HepG2 (cell line): ENCODE data around the gene COA5. TPM values are rescaled to one million over a fixed set of nuclear protein-coding genes. Genes with fewer than 3 reads are reported as not detected.

Experiments used
- ATF5 ChIP-seq: sonication (generic); formaldehyde crosslinking; IDR thresholded peaks from 2 replicates; pipeline ENCODE4 v1.4.0; 2020; ENCODE audit warnings: mild to moderate bottlenecking, low read depth, missing genetic modification reagents
- BCL6 ChIP-seq: IDR thresholded peaks from 2 replicates; pipeline ENCODE4 v1.6.1; 2016; ENCODE audit warnings: missing genetic modification reagents, missing compliant biosample characterization
- KLF12 ChIP-seq: sonication (generic); formaldehyde crosslinking; IDR thresholded peaks from 2 replicates; pipeline ENCODE4 v1.4.0; 2020; ENCODE audit warnings: missing genetic modification reagents, borderline replicate concordance
- PHF5A ChIP-seq: IDR thresholded peaks from one replicate; pipeline ENCODE4 v1.6.1; 2018; ENCODE audit warnings: low read depth, missing genetic modification reagents; ENCODE audit not compliant: unreplicated experiment
- RORA ChIP-seq: sonication (generic); formaldehyde crosslinking; IDR thresholded peaks from 2 replicates; pipeline ENCODE4 v1.5.0; 2020; ENCODE audit warnings: mild to moderate bottlenecking, missing genetic modification reagents, moderate library complexity
- SP4 ChIP-seq: sonication (generic); formaldehyde crosslinking; IDR thresholded peaks from 2 replicates; pipeline ENCODE4 v1.8.1; 2023; ENCODE audit warnings: mild to moderate bottlenecking, missing genetic modification reagents
- USF2 ChIP-seq, 2 experiments: sonication (generic) in 1 of 2; formaldehyde crosslinking in 1 of 2; IDR thresholded peaks; 2 replicates each; pipeline versions ENCODE4 v1.5.1 to v1.6.1; 2011 to 2020; ENCODE audit warnings: borderline replicate concordance in 1 of 2, low read depth in 1 of 2, low read length in 1 of 2, mild to moderate bottlenecking in 1 of 2, missing genetic modification reagents in 1 of 2, moderate library complexity in 1 of 2
- ZBTB38 ChIP-seq: sonication (generic); formaldehyde crosslinking; IDR thresholded peaks from 2 replicates; pipeline ENCODE4 v1.5.1; 2020; ENCODE audit warnings: mild to moderate bottlenecking, missing genetic modification reagents
- ZMYM2 ChIP-seq: sonication (generic); formaldehyde crosslinking; IDR thresholded peaks from 2 replicates; pipeline ENCODE4 v1.8.0; 2022; ENCODE audit warnings: mild to moderate bottlenecking, missing genetic modification reagents
- ZNF451 ChIP-seq: sonication (generic); formaldehyde crosslinking; IDR thresholded peaks from 2 replicates; pipeline ENCODE4 v1.5.0; 2020; ENCODE audit warnings: mild to moderate bottlenecking, missing genetic modification reagents
- polyA plus RNA-seq, 8 experiments: library from polyadenylated mRNA; depleted of rRNA in 3 of 8; stranded (reverse) in 7 of 8; unstranded in 1 of 8; fragments of >200 nt; fragmentation: Illumina TruSeq in 4 of 8; extraction: Trizol in 4 of 8; gene quantifications; 2 replicates each; pipeline versions ENCODE4 v1.2.1 to v1.2.3, GENCODE V29; 2011 to 2016; ENCODE audit warnings: low read depth in 4 of 8, missing spikeins in 1 of 8, mixed read lengths in 1 of 8; ENCODE audit not compliant: insufficient read depth in 1 of 8
- total RNA-seq, 5 experiments: library from RNA; depleted of rRNA; stranded (reverse); fragments of >200 nt; fragmentation: Illumina TruSeq; extraction: Trizol; gene quantifications; 2 replicates each; pipeline ENCODE4 v1.2.3, GENCODE V29; 2016; ENCODE audit warnings: low read depth in 1 of 5
- TF ChIP-seq, protein P1 (sequence below): sonication (generic); formaldehyde crosslinking; IDR thresholded peaks from 2 replicates; pipeline ENCODE4 v1.5.1; 2020; ENCODE audit warnings: mild to moderate bottlenecking, missing genetic modification reagents, borderline replicate concordance
- TF ChIP-seq, protein P2 (sequence below): sonication (generic); formaldehyde crosslinking; IDR thresholded peaks from 2 replicates; pipeline ENCODE4 v1.8.1; 2023; ENCODE audit warnings: mild to moderate bottlenecking, moderate library complexity, missing genetic modification reagents
- TF ChIP-seq, protein P3 (sequence below): sonication (generic); formaldehyde crosslinking; conservative IDR thresholded peaks from 2 replicates; pipeline ENCODE4 v1.4.0; 2020; ENCODE audit warnings: mild to moderate bottlenecking, missing genetic modification reagents, moderate library complexity
- TF ChIP-seq, protein P4 (sequence below): sonication (generic); formaldehyde crosslinking; IDR thresholded peaks from 2 replicates; pipeline ENCODE4 v1.4.0; 2020; ENCODE audit warnings: missing genetic modification reagents
- TF ChIP-seq, protein P5 (sequence below): sonication (generic); formaldehyde crosslinking; IDR thresholded peaks from 2 replicates; pipeline ENCODE4 v1.4.0; 2020; ENCODE audit warnings: missing genetic modification reagents

COA5 gene
- total and polyA plus RNA-seq, 2 of the 13 experiments (the other 11 are each of a cell fraction or from before 2014, with no cell fraction given) = 43.6 to 64.5 TPM

DNA sequence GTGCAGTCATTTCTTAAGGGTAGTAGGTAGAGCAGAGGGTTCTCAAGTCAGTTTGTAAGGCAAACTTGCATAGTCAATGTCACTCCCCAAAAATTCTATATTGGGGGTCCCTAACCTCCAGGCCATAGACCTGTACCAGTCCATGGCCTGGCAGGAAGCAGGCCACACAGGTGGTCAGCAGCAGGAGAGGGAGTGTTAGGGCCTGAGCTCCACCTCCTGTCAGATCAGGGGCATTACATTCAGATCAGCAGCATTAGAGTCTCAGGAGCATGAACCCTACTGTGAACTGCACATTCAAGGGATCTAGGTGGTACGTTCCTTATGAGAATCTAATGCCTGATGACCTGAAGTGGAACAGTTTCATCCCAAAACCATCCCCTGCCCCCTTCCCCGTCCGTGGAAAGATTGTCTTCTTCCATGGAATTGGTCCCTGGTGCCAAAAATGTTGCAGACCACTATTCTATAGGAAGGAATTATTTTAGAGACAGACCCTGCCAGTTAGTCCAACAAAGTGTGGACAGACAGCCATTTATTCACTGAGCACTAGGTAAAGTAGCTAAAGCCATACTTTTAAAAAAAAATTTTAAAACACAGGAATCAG, 6.7 kb downstream of the COA5 start (continued):
- TF ChIP-seq PHF5A (CRISPR knock-in tag) (no peak), ZBTB38 (CRISPR knock-in tag) (no peak), USF2 (IDR thresholded peaks at IDR 0.05; ENCODE audit: low read depth, low read length) (no peak), USF2 (CRISPR knock-in tag; IDR thresholded peaks at IDR 0.05; ENCODE audit: borderline replicate concordance) (no peak), ZMYM2 (CRISPR knock-in tag) (no peak), RORA (CRISPR knock-in tag) (no peak), SP4 (CRISPR knock-in tag) (no peak), ATF5 (no peak), KLF12 (CRISPR knock-in tag) (no peak), BCL6 (CRISPR knock-in tag) (no peak), ZNF451 (CRISPR knock-in tag) (no peak)
- TF ChIP-seq, protein P1, sequence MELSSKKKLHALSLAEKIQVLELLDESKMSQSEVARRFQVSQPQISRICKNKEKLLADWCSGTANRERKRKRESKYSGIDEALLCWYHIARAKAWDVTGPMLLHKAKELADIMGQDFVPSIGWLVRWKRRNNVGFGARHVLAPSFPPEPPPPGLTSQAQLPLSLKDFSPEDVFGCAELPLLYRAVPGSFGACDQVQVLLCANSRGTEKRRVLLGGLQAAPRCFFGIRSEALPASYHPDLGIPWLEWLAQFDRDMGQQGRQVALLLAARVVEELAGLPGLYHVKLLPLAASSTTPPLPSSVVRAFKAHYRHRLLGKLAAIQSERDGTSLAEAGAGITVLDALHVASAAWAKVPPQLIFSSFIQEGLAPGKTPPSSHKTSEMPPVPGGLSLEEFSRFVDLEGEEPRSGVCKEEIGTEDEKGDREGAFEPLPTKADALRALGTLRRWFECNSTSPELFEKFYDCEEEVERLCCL (CRISPR knock-in tag) = no peak
- TF ChIP-seq, protein P2, sequence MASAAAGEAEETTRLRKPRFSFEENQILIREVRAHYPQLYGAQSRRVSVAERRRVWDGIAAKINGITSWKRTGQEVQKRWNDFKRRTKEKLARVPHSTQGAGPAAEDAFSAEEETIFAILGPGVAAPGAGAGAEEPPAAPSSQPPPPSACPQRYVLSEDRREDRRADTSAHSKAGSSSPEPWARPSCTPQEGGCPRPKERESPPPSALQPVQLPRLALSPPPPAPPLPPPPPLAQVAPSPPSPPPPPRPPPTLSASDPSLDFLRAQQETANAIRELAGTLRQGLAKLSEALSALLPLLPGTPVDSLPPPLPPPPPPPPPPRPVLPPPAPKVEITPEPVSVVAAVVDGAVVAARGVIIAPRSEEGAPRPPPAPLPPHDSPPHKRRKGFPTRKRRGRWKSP (CRISPR knock-in tag) = no peak
- TF ChIP-seq, protein P3, sequence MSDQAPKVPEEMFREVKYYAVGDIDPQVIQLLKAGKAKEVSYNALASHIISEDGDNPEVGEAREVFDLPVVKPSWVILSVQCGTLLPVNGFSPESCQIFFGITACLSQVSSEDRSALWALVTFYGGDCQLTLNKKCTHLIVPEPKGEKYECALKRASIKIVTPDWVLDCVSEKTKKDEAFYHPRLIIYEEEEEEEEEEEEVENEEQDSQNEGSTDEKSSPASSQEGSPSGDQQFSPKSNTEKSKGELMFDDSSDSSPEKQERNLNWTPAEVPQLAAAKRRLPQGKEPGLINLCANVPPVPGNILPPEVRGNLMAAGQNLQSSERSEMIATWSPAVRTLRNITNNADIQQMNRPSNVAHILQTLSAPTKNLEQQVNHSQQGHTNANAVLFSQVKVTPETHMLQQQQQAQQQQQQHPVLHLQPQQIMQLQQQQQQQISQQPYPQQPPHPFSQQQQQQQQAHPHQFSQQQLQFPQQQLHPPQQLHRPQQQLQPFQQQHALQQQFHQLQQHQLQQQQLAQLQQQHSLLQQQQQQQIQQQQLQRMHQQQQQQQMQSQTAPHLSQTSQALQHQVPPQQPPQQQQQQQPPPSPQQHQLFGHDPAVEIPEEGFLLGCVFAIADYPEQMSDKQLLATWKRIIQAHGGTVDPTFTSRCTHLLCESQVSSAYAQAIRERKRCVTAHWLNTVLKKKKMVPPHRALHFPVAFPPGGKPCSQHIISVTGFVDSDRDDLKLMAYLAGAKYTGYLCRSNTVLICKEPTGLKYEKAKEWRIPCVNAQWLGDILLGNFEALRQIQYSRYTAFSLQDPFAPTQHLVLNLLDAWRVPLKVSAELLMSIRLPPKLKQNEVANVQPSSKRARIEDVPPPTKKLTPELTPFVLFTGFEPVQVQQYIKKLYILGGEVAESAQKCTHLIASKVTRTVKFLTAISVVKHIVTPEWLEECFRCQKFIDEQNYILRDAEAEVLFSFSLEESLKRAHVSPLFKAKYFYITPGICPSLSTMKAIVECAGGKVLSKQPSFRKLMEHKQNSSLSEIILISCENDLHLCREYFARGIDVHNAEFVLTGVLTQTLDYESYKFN = no peak
- TF ChIP-seq, protein P4, sequence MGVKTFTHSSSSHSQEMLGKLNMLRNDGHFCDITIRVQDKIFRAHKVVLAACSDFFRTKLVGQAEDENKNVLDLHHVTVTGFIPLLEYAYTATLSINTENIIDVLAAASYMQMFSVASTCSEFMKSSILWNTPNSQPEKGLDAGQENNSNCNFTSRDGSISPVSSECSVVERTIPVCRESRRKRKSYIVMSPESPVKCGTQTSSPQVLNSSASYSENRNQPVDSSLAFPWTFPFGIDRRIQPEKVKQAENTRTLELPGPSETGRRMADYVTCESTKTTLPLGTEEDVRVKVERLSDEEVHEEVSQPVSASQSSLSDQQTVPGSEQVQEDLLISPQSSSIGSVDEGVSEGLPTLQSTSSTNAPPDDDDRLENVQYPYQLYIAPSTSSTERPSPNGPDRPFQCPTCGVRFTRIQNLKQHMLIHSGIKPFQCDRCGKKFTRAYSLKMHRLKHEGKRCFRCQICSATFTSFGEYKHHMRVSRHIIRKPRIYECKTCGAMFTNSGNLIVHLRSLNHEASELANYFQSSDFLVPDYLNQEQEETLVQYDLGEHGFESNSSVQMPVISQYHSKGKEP (CRISPR knock-in tag) = no peak
- TF ChIP-seq, protein P5, sequence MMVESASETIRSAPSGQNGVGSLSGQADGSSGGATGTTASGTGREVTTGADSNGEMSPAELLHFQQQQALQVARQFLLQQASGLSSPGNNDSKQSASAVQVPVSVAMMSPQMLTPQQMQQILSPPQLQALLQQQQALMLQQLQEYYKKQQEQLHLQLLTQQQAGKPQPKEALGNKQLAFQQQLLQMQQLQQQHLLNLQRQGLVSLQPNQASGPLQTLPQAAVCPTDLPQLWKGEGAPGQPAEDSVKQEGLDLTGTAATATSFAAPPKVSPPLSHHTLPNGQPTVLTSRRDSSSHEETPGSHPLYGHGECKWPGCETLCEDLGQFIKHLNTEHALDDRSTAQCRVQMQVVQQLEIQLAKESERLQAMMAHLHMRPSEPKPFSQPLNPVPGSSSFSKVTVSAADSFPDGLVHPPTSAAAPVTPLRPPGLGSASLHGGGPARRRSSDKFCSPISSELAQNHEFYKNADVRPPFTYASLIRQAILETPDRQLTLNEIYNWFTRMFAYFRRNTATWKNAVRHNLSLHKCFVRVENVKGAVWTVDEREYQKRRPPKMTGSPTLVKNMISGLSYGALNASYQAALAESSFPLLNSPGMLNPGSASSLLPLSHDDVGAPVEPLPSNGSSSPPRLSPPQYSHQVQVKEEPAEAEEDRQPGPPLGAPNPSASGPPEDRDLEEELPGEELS = no peak
